ENCODE measurements around the gene RALB.

RALB gene

DNA sequence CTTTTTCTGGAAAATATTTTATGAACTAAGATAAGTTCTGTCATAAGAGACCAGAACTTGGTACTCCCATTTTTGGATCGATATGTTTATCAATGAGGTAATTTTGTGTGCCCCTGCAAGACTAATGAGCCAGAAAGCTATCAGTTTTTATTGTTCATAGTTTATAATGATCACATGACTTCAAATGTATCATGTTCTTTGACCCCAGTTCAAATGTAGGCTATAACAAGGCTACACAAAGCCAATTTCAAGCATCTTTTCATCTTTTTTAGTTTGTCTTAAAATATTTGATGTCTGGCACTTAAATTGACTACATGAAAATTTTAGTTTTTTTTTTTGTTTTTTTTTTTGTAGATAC lies 35.3 kb downstream of the RALB start:
- no peaks in the 10 kb centered on the region for H3K79me2 ChIP-seq (ENCODE audit: low read length)
- no peak overlapping the region for H3K9ac ChIP-seq (ENCODE audit: low read length)
- no peaks in the 10 kb centered on the region for H3K36me3 ChIP-seq (replicated peaks; ENCODE audit: insufficient read depth, low read length)
- H2AFZ ChIP-seq (ENCODE audit: low read length) = no peak overlapping the region
- H3K4me3 ChIP-seq (ENCODE audit: low read length) = no peak overlapping the region
- no peaks in the 10 kb centered on the region for H3K9me2 ChIP-seq (replicated peaks; ENCODE audit: insufficient read depth, low read length)
- H3F3A ChIP-seq (ENCODE audit: insufficient read depth, low read length) = no peaks in the 10 kb centered on the region
- H4K20me1 ChIP-seq (ENCODE audit: insufficient read depth, low read length) = no peaks in the 10 kb centered on the region
- no peaks in the 10 kb centered on the region for H3K27me3 ChIP-seq (replicated peaks; ENCODE audit: insufficient read depth, low read length)
- DNase-seq = no peak
- no peak overlapping the region for H3K27ac ChIP-seq (ENCODE audit: low read length)
- TF ChIP-seq EZH2phosphoT487 (IDR thresholded peaks at IDR 0.05; ENCODE audit: low read length) = no peak
- TF ChIP-seq EZH2 (optimal IDR thresholded peaks at IDR 0.05; ENCODE audit: low read depth, low read length) = no peak
- TF ChIP-seq, protein P1, sequence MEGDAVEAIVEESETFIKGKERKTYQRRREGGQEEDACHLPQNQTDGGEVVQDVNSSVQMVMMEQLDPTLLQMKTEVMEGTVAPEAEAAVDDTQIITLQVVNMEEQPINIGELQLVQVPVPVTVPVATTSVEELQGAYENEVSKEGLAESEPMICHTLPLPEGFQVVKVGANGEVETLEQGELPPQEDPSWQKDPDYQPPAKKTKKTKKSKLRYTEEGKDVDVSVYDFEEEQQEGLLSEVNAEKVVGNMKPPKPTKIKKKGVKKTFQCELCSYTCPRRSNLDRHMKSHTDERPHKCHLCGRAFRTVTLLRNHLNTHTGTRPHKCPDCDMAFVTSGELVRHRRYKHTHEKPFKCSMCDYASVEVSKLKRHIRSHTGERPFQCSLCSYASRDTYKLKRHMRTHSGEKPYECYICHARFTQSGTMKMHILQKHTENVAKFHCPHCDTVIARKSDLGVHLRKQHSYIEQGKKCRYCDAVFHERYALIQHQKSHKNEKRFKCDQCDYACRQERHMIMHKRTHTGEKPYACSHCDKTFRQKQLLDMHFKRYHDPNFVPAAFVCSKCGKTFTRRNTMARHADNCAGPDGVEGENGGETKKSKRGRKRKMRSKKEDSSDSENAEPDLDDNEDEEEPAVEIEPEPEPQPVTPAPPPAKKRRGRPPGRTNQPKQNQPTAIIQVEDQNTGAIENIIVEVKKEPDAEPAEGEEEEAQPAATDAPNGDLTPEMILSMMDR (IDR thresholded peaks at IDR 0.05; ENCODE audit: low read length) = no peak
- H3K4me2 ChIP-seq (ENCODE audit: low read depth, low read length) = no peak overlapping the region
- H3K4me1 ChIP-seq (ENCODE audit: low read length) = no peaks in the 10 kb centered on the region
- no peaks in the 10 kb centered on the region for H3K9me3 ChIP-seq (replicated peaks; ENCODE audit: insufficient read depth, low read length)

DNA sequence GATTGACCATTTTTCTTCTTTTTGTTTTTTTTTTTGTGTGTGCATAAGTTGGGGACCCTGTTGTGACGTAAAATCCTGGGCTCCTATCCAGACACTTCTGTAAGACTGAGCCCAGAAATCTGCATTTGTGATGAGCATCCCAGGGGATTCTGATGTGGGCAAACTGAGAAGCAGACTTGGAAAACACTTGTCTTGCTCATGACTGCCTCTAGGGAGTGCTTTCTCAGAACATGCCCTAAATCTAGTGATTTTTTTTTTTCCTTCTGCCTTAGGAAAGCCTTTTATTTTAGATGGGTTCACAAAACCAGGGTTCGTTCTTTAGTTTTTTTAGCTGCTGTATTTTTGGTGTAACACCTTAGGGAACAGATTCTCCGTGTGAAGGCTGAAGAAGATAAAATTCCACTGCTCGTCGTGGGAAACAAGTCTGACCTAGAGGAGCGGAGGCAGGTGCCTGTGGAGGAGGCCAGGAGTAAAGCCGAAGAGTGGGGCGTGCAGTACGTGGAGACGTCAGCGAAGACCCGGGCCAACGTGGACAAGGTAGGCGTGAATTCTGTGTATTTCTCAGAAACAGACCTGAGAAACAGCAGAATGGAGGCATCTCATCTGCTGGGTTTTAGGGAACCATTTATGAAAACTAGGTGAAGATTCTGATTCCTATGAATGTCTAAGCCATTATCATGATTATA lies 36.7 kb downstream of the RALB start:
- H3K4me1 ChIP-seq (ENCODE audit: low read length) = no peaks in the 10 kb centered on the region
- no peaks in the 10 kb centered on the region for H4K20me1 ChIP-seq (ENCODE audit: insufficient read depth, low read length)
- H3K27ac ChIP-seq (ENCODE audit: low read length) = no peak overlapping the region
- no peaks in the 10 kb centered on the region for H3K9me2 ChIP-seq (replicated peaks; ENCODE audit: insufficient read depth, low read length)
- no peak overlapping the region for H3K4me2 ChIP-seq (ENCODE audit: low read depth, low read length)
- no peaks in the 10 kb centered on the region for H3K9me3 ChIP-seq (replicated peaks; ENCODE audit: insufficient read depth, low read length)
- no peaks in the 10 kb centered on the region; the same call in 1 of the 2 replicates for H3K36me3 ChIP-seq (replicated peaks; ENCODE audit: insufficient read depth, low read length)
- no peaks in the 10 kb centered on the region for H3F3A ChIP-seq (ENCODE audit: insufficient read depth, low read length)
- no peak overlapping the region for H3K9ac ChIP-seq (ENCODE audit: low read length)
- no peak for DNase-seq
- no peak for TF ChIP-seq EZH2 (optimal IDR thresholded peaks at IDR 0.05; ENCODE audit: low read depth, low read length)
- TF ChIP-seq, protein P1 (IDR thresholded peaks at IDR 0.05; ENCODE audit: low read length) = no peak
- no peak for TF ChIP-seq EZH2phosphoT487 (IDR thresholded peaks at IDR 0.05; ENCODE audit: low read length)
- H3K79me2 ChIP-seq (ENCODE audit: low read length) = no peaks in the 10 kb centered on the region
- H3K27me3 ChIP-seq (replicated peaks; ENCODE audit: insufficient read depth, low read length) = no peaks in the 10 kb centered on the region
- H2AFZ ChIP-seq (ENCODE audit: low read length) = no peak overlapping the region
- H3K4me3 ChIP-seq (ENCODE audit: low read length) = no peak overlapping the region

- no peaks in the 10 kb centered on the region for H4K20me1 ChIP-seq (ENCODE audit: insufficient read depth, low read length)
- no peaks in the 10 kb centered on the region for H3K27me3 ChIP-seq (replicated peaks; ENCODE audit: insufficient read depth, low read length)
- TF ChIP-seq, protein P1 (IDR thresholded peaks at IDR 0.05; ENCODE audit: low read length) = no peak
- TF ChIP-seq EZH2phosphoT487 (IDR thresholded peaks at IDR 0.05; ENCODE audit: low read length) (no peak), EZH2 (optimal IDR thresholded peaks at IDR 0.05; ENCODE audit: low read depth, low read length) (no peak)
- H3K9me3 ChIP-seq (replicated peaks; ENCODE audit: insufficient read depth, low read length) = no peaks in the 10 kb centered on the region
- no peaks in the 10 kb centered on the region for H3K79me2 ChIP-seq (ENCODE audit: low read length)
- DNase-seq = no peak
- no peaks in the 10 kb centered on the region for H3K9me2 ChIP-seq (replicated peaks; ENCODE audit: insufficient read depth, low read length)
- no peaks in the 10 kb centered on the region; the same call in 1 of the 2 replicates for H3K36me3 ChIP-seq (replicated peaks; ENCODE audit: insufficient read depth, low read length)
- H3K4me3 ChIP-seq (ENCODE audit: low read length) = no peak overlapping the region
- no peaks in the 10 kb centered on the region for H3F3A ChIP-seq (ENCODE audit: insufficient read depth, low read length)
- H2AFZ ChIP-seq (ENCODE audit: low read length) = no peak overlapping the region
- H3K4me1 ChIP-seq (ENCODE audit: low read length) = no peaks in the 10 kb centered on the region
- H3K4me2 ChIP-seq (ENCODE audit: low read depth, low read length) = no peak overlapping the region
- H3K9ac ChIP-seq (ENCODE audit: low read length) = no peak overlapping the region
- H3K27ac ChIP-seq (ENCODE audit: low read length) = no peak overlapping the region
These were observed 38.1 kb downstream of the RALB start for GRCh38 chr2:120290737-120291136.
